ENCODE data around the gene UNC13D.

DNA sequence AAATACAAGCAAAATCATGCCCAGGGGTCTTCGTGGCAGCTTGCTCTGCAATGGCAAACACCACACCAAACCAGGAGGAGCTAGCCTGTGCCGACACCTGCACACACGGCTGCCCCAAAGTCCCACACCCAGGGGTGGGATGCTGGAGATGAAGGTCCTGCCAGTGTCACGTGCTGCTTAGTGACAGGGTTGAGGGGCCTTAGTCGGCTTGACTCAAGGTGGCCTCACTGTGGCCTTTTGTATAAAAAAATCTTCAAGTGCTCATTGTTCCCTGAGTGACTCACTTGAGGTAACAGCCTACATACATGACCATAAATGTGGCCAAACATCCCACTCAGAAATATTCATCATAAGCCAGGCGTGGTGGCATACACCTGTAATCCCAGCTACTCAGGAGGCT is 45.2 kb upstream of the UNC13D start:
- no peak for TF ChIP-seq POLR2A (IDR thresholded peaks at IDR 0.05; ENCODE audit: borderline replicate concordance, extremely low read depth, insufficient read depth, insufficient read length)
- TF ChIP-seq EGR1 (IDR thresholded peaks at IDR 0.05; ENCODE audit: low read depth): no peak
- TF ChIP-seq, protein P1, sequence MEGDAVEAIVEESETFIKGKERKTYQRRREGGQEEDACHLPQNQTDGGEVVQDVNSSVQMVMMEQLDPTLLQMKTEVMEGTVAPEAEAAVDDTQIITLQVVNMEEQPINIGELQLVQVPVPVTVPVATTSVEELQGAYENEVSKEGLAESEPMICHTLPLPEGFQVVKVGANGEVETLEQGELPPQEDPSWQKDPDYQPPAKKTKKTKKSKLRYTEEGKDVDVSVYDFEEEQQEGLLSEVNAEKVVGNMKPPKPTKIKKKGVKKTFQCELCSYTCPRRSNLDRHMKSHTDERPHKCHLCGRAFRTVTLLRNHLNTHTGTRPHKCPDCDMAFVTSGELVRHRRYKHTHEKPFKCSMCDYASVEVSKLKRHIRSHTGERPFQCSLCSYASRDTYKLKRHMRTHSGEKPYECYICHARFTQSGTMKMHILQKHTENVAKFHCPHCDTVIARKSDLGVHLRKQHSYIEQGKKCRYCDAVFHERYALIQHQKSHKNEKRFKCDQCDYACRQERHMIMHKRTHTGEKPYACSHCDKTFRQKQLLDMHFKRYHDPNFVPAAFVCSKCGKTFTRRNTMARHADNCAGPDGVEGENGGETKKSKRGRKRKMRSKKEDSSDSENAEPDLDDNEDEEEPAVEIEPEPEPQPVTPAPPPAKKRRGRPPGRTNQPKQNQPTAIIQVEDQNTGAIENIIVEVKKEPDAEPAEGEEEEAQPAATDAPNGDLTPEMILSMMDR (IDR thresholded peaks at IDR 0.05 in 2 of 3, conservative IDR thresholded peaks at IDR 0.05 in 1 of 3; ENCODE audit: borderline replicate concordance in 1 of 3, insufficient read depth in 1 of 3, low read depth in 2 of 3, low read length in 2 of 3): no peak
- TF ChIP-seq, protein P2, sequence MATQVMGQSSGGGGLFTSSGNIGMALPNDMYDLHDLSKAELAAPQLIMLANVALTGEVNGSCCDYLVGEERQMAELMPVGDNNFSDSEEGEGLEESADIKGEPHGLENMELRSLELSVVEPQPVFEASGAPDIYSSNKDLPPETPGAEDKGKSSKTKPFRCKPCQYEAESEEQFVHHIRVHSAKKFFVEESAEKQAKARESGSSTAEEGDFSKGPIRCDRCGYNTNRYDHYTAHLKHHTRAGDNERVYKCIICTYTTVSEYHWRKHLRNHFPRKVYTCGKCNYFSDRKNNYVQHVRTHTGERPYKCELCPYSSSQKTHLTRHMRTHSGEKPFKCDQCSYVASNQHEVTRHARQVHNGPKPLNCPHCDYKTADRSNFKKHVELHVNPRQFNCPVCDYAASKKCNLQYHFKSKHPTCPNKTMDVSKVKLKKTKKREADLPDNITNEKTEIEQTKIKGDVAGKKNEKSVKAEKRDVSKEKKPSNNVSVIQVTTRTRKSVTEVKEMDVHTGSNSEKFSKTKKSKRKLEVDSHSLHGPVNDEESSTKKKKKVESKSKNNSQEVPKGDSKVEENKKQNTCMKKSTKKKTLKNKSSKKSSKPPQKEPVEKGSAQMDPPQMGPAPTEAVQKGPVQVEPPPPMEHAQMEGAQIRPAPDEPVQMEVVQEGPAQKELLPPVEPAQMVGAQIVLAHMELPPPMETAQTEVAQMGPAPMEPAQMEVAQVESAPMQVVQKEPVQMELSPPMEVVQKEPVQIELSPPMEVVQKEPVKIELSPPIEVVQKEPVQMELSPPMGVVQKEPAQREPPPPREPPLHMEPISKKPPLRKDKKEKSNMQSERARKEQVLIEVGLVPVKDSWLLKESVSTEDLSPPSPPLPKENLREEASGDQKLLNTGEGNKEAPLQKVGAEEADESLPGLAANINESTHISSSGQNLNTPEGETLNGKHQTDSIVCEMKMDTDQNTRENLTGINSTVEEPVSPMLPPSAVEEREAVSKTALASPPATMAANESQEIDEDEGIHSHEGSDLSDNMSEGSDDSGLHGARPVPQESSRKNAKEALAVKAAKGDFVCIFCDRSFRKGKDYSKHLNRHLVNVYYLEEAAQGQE (IDR thresholded peaks at IDR 0.05; ENCODE audit: low read depth): no peak
- TF ChIP-seq YY1 (IDR thresholded peaks at IDR 0.05; ENCODE audit: extremely low read depth, insufficient replicate concordance, low read depth, low read length): no peak
- no peak for TF ChIP-seq TCF7L2 (IDR thresholded peaks at IDR 0.05; ENCODE audit: borderline replicate concordance, extremely low read depth, insufficient read depth, insufficient read length)
